ENCODE measurements around the gene PTGR1.

The PTGR1 gene

DNA sequence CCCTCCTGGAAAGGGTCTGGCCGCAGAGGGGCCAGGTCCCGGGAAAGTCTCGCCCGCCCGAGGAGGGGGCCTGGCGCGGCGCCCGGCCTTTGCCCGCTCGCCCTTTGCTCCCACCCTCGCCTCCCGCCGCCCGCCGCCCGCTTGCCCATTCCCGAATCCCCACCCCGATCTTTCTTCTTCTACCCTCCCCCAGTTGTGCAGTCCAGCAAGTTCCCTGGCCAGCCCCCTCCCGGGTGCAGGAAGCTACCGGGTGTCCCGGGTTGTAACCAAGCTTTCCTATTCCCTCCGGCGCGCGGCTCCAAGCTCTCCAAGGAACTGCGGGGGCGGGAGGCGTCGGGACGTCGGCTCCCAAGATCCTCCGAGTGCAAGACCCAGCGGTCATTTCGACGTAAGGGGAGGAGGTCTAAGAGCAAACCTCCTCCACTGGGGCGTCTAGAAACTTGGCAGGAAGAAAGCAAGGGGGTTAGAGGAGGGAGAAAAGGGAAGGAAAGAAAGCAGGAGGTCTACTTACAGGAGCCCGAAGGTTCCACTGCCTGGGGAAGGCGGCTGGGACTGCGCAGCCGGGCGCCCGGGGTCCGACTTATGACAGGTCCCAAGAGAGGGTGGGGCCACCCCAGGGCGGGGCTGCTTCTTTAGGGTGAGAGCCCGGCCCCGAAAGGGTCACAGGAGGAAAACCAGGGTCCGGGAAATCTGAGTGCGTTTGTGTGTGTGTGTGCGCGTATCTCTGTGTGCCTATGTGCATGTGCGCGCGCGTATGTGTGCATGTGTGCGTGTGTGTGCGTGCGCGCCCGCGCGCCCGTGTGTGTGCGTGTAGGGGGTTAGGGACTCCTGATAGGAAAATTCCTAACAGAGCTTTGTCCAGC, at the start of gene PTGR1:
PTGR1 (minus strand) TSS at position 556 of the 863 bp plus-strand sequence. CDS start 2,225 bp downstream, outside the sequence.
- DNase-seq (ENCODE audit: low read depth in 1 of 2, low spot score in 1 of 2): peak; percentile 88 to 92
- in situ Hi-C loops (cut with HindIII; ENCODE audit: low pct_unique_long_range_greater_than_20kb, low sequenced_read_pairs): no loop called here
- TF ChIP-seq JUND (IDR thresholded peaks at IDR 0.05; ENCODE audit: low read depth): no peak

DNA sequence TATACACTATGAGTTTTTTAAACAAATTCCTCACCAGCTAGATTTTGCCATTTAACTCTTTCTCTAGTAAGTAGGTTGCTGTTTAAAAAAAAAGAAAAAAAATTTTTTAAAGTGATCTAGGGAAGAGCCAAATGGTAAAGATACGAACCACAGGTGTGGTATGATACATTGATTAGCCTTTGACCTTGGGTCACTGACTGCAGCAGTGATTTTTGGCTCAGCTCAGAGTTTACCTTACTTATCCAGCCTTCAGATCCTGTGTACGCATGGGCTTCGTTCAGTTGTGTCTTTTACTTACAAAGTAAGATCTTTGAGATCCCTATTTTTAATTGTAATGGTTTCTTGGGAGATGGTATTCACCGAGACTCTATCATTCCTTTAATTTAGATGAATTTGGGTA, 49.6 kb upstream of the PTGR1 start:
- DNase-seq (ENCODE audit: low read depth in 1 of 2, low spot score in 1 of 2): no peak
- in situ Hi-C loops (cut with HindIII; ENCODE audit: low pct_unique_long_range_greater_than_20kb, low sequenced_read_pairs): no loop called here
- TF ChIP-seq JUND (IDR thresholded peaks at IDR 0.05; ENCODE audit: low read depth): no peak

DNA sequence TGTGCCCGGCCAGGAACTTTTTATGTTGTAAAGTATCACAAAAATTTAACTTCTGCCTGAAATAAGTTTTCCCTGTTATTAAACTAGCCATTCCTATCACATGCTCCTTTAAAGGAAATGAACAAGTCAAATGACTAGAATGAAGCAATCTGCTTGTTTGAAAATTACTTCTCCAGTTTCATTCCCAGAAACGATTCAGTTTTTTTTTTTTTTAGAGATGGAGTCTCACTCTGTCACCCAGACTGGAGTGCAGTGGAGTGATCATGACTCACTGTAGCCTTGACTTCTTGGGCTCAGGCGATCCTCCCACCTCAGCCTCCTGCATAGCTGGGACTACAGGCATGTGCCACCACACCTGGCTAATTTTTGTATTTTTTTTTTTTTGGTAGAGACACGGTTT, 48.6 kb upstream of the PTGR1 start:
- in situ Hi-C loops (cut with HindIII; ENCODE audit: low pct_unique_long_range_greater_than_20kb, low sequenced_read_pairs): no loop called here

DNA sequence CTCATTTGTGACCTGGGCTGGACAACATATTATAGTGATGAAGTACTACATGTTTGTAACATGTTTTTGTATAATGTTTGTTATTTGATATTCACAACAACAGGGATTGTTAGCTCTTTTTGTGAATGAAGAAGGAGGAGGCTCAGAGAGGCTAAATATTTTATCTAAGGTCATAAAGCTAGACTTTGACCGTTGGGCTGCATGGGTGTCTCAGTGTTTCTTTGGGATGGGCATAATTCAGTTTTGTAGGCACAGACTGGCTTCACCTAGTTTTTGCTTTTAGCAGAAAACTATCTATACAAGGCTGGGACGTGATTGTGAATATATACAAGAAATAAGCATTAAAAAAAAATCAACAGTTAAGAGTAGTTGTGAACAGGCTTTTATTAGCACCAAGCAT, 47.0 kb upstream of the PTGR1 start:
- TF ChIP-seq JUND (IDR thresholded peaks at IDR 0.05; ENCODE audit: low read depth): no peak
- in situ Hi-C loops (cut with HindIII; ENCODE audit: low pct_unique_long_range_greater_than_20kb, low sequenced_read_pairs): no loop called here
- DNase-seq (ENCODE audit: low read depth in 1 of 2, low spot score in 1 of 2): no peak

More for the DNA sequence above, 48.6 kb upstream of the PTGR1 start:
- DNase-seq (ENCODE audit: low read depth in 1 of 2, low spot score in 1 of 2): no peak
- TF ChIP-seq JUND (IDR thresholded peaks at IDR 0.05; ENCODE audit: low read depth): no peak

DNA sequence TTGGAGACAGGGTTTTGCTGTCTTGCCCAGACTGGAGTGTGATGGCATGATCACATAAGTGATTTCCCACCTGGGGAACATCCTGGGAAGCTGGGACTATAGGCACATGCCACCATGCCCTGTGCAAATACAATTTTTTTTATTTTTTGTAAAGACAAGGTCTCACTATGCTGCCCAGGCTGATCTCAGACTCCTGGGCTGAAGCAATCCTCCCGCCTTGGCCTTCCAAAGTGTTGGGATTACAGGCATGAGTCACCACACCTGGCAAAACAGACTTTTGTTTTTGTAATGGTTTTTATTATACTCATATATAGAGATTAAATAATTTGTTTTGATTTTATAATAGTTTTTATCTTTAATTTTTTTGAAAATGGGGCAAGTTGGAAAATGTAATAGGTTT, 46.4 kb upstream of the PTGR1 start:
- no peak for TF ChIP-seq JUND (IDR thresholded peaks at IDR 0.05; ENCODE audit: low read depth)
- in situ Hi-C loops (cut with HindIII; ENCODE audit: low pct_unique_long_range_greater_than_20kb, low sequenced_read_pairs): no loop called here

DNA sequence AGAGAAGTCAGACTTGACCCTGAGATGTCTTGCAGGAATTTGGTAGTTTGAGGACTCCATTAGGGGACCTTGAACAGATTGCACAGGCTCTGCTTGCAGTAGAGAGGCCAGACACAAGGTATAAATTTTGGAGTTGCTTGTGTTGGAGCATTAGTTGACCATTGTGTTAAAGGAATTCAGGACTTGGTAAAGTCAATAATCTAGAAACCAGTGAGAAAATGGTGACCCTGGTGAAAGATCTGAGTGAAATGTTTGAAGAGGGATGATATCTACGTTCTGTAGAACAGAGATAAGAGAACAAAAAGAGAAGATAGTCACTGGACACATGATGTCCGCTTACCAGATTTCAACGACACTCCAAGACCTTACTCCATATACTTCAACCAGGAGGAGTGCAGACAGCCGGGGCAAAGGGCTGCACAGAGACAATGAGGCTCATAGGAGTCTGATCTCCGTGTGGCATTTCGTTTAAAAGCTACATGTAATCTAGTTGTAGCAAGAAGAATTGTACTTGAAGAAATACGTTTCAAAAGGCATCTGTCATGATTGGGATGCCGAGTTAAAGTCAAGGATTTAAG, 44.8 kb upstream of the PTGR1 start:
- DNase-seq (ENCODE audit: low read depth in 1 of 2, low spot score in 1 of 2): no peak
- in situ Hi-C loops (cut with HindIII; ENCODE audit: low pct_unique_long_range_greater_than_20kb, low sequenced_read_pairs): no loop called here
- no peak for TF ChIP-seq JUND (IDR thresholded peaks at IDR 0.05; ENCODE audit: low read depth)

More for the DNA sequence above, 46.4 kb upstream of the PTGR1 start:
- no peak for DNase-seq (ENCODE audit: low read depth in 1 of 2, low spot score in 1 of 2)

DNA sequence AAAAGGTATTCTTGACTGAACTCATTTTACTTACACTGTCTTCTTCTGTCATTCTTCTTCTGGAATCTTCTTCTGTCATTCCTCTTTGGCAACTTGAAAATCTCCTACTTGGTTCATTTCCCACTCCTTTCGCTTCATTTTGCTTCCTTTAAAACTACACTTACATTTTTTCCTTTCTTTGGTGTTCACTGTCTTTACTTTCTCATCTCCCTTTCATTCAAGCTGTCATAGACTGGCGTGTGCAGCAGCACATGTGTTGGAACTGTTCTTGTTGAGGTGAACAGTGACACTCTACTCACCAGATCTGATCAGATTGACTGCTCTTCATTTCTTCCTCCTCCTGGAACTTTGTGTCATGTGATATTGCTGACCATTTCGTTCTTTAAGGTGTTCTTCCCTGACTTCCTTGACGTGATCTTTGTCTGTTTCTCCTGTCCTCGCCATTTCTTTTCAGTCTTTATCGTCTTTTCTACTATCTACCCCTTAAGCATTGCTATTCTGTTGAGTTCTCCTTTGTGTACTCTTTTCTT, 38.0 kb upstream of the PTGR1 start:
- no peak for TF ChIP-seq JUND (IDR thresholded peaks at IDR 0.05; ENCODE audit: low read depth)

DNA sequence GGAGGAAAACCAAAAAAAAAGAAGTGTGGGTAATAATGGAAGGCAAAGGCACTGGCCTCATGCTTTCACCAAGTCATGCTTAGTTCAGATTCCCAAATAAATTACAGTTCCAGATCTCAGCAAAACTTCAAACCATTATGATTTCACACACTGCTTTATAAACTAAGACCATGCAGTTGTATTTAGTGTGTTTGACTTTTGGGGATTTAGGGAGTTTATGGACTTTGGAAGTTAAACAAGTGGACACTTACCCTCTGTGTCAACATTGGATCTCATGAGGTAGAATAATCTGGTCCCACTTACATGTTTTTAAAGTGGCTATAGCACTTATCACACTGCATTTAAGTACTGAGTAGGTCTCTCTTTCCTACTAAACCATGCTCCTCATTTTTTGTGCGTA, 35.4 kb upstream of the PTGR1 start:
- DNase-seq (ENCODE audit: low read depth in 1 of 2, low spot score in 1 of 2): no peak
- in situ Hi-C loops (cut with HindIII; ENCODE audit: low pct_unique_long_range_greater_than_20kb, low sequenced_read_pairs): no loop called here
- TF ChIP-seq JUND (IDR thresholded peaks at IDR 0.05; ENCODE audit: low read depth): no peak

More for the DNA sequence above, 38.0 kb upstream of the PTGR1 start:
- DNase-seq (ENCODE audit: low read depth in 1 of 2, low spot score in 1 of 2): peak in 1 of 2 experiments; percentile 26
- in situ Hi-C loops (cut with HindIII; ENCODE audit: low pct_unique_long_range_greater_than_20kb, low sequenced_read_pairs): no loop called here

DNA sequence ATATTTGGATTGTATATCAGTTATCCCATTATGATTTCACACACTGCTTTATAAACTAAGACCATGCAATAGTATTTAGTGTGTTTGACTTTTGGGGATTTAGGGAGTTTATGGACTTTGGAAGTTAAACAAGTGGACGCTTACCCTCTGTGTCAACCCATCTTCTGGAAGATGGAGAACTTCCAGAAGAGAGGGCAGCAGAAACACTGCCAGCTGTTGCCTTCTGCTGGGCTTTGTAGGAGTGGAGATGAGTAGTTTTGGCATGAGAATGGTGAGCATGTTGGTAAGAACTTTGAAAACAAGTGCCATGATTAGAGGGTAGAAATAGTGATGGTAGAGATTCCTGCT, 33.9 kb upstream of the PTGR1 start:
- TF ChIP-seq JUND (IDR thresholded peaks at IDR 0.05; ENCODE audit: low read depth): no peak
- no peak for DNase-seq (ENCODE audit: low read depth in 1 of 2, low spot score in 1 of 2)
- in situ Hi-C loops (cut with HindIII; ENCODE audit: low pct_unique_long_range_greater_than_20kb, low sequenced_read_pairs): no loop called here

DNA sequence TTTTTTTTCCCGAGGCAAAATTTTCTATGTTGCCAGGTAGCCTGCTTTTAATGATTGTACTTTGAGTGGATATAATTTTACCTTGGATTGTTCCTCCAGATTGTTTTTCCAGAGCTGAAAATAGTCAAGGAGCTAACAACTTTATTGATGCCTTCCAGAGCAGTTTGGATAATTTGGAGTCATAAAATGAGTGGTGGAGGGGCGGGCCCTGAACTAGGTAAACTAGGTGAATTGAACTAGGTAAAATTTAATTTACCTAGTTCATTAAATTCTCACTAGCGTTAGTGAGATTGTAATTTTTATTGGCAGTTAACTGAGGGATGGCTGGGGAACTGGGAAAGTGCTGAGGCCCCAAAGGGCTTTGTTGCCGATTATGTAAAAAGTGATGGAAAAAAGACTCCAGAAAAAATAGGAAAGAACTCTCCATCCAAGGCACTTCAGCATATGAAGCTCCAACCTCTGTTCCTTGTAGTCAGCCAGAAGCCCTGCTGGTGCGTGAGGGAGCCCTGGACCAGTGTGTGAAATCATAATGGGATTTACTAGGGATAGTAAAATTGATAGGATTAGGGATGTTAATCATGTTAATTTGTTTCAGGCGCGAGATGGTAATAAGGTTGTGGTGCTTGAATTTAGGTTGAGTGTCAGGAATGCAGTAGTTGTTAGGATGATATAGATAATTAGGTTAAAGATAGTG, 33.4 kb upstream of the PTGR1 start:
- TF ChIP-seq JUND (IDR thresholded peaks at IDR 0.05; ENCODE audit: low read depth): no peak
- in situ Hi-C loops (cut with HindIII; ENCODE audit: low pct_unique_long_range_greater_than_20kb, low sequenced_read_pairs): no loop called here
- DNase-seq (ENCODE audit: low read depth in 1 of 2, low spot score in 1 of 2): no peak

DNA sequence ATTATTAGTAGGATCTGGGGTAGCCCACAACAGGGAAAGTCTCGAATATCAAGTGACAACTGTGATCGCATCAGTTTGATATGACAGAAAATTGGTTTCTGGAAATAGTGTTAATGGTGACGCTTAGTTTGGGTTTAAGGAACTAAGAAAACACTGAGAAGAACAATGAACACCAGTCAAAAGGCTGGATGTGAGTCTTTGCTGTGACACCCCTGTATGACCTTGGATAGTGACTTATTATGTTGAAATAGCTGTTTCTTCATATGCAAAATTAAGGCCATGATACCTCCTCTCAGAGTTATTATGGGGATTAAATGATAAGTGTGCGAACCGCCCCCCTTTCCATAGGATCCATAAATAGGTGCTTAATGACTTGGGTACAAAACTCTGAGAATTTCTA, 32.6 kb upstream of the PTGR1 start:
- TF ChIP-seq JUND (IDR thresholded peaks at IDR 0.05; ENCODE audit: low read depth): no peak
- in situ Hi-C loops (cut with HindIII; ENCODE audit: low pct_unique_long_range_greater_than_20kb, low sequenced_read_pairs): no loop called here
- no peak for DNase-seq (ENCODE audit: low read depth in 1 of 2, low spot score in 1 of 2)

DNA sequence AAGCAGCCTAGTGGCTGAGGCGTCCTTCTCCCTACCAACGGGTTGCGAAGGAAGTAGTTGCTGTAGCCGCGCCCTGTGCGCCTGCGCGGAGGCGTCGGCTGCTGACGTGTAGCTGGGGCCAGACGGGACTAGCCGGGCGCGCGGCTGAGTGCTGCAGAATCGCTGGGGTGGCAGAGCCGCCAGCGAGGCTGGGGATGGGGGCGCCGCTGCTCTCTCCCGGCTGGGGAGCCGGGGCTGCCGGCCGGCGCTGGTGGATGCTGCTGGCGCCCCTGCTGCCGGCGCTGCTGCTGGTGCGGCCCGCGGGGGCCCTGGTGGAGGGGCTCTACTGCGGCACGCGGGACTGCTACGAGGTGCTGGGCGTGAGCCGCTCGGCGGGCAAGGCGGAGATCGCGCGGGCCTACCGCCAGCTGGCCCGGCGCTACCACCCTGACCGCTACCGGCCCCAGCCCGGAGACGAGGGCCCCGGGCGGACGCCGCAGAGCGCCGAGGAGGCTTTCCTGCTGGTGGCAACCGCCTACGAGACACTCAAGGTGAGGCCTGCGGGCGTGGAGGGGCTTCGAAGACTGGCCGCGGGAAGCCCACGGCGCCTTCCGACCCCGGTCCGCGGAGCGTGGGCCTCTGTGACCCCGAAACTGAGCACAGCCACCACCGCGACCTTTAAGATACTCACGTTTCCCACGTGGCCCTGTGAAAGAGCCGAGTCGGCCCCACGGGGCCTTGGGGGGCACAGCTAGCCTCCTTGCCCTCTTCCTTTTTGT, 31.9 kb upstream of the PTGR1 start, which contains the start of gene DNAJC25:
DNAJC25 (plus strand) TSS at position 121 of the 758 bp plus-strand sequence; CDS start at position 195, 74 bp downstream.
- in situ Hi-C loops (cut with HindIII; ENCODE audit: low pct_unique_long_range_greater_than_20kb, low sequenced_read_pairs): no loop called here
- TF ChIP-seq JUND (IDR thresholded peaks at IDR 0.05; ENCODE audit: low read depth): no peak
- DNase-seq (ENCODE audit: low read depth in 1 of 2, low spot score in 1 of 2): peak; percentile 99 to 100
